HEK293T (cell line): ENCODE measurements around the gene FBXL17.

Source experiments
- BHLHE40 ChIP-seq: fragments of 450-650 bp; IDR thresholded peaks from 2 replicates; pipeline ENCODE4 v1.6.1; 2016; ENCODE audit warnings: mild to moderate bottlenecking, moderate library complexity, borderline replicate concordance
- FOXM1 ChIP-seq: fragments of 450-650 bp; IDR thresholded peaks from 2 replicates; pipeline ENCODE4 v1.6.1; 2017; ENCODE audit warnings: mild to moderate bottlenecking, borderline replicate concordance
- NFRKB ChIP-seq: fragments of 450-650 bp; IDR thresholded peaks from 2 replicates; pipeline ENCODE4 v1.6.1; 2016; ENCODE audit warnings: mild to moderate bottlenecking, moderate library complexity
- SUZ12 ChIP-seq: fragments of 450-650 bp; IDR thresholded peaks from 2 replicates; pipeline ENCODE4 v1.6.1; 2016; ENCODE audit warnings: mild to moderate bottlenecking

GRCh38 chr5:107930092-107930491, 451.8 kb downstream of the FBXL17 start:
- TF ChIP-seq FOXM1 (no peak), BHLHE40 (no peak), SUZ12 (no peak), NFRKB (no peak)
